ENCODE data around the gene MAP3K3. TPM values are rescaled to one million over a fixed set of nuclear protein-coding genes. Genes with fewer than 3 reads are reported as not detected.
A peak's percentile ranks its signal among the peaks of the same experiment; 100 is the strongest.

The MAP3K3 gene
- total RNA-seq, 1 donor from 2014 or later: 28.0 TPM

- H3K4me3 Mint-ChIP-seq: no peak overlapping the region
- DNase-seq (ENCODE audit: low read depth, low spot score): no peak
- no peaks in the 10 kb centered on the region for H3K27me3 Mint-ChIP-seq (ENCODE audit: low read depth)
- no peak for TF ChIP-seq CTCF (conservative IDR thresholded peaks at IDR 0.05)
- peaks cover 4% of the 10 kb centered on the region for H3K36me3 Mint-ChIP-seq (ENCODE audit: low read depth)
- H3K9me3 Mint-ChIP-seq: no peaks in the 10 kb centered on the region
- H3K4me1 Mint-ChIP-seq: peaks cover 4% of the 10 kb centered on the region
- H3K27ac Mint-ChIP-seq (ENCODE audit: unreplicated experiment): peak overlapping the region; percentile 92
Observed at GRCh38 chr17:63665527-63666214, 43.5 kb downstream of the MAP3K3 start.

- no peak for TF ChIP-seq CTCF (conservative IDR thresholded peaks at IDR 0.05)
- Mint-ChIP-seq H3K9me3 (no peaks in the 10 kb centered on the region), H3K27ac (ENCODE audit: unreplicated experiment) (no peak overlapping the region), H3K36me3 (ENCODE audit: low read depth) (no peaks in the 10 kb centered on the region), H3K4me1 (peaks cover 16% of the 10 kb centered on the region), H3K27me3 (ENCODE audit: low read depth) (no peaks in the 10 kb centered on the region), H3K4me3 (no peak overlapping the region)
- DNase-seq (ENCODE audit: low read depth, low spot score): no peak
Observed at GRCh38 chr17:63672856-63673255, 50.6 kb downstream of the MAP3K3 start.

- H3K9me3 Mint-ChIP-seq: no peaks in the 10 kb centered on the region
- H3K4me3 Mint-ChIP-seq: no peak overlapping the region
- H3K36me3 Mint-ChIP-seq (ENCODE audit: low read depth): no peaks in the 10 kb centered on the region
- H3K27ac Mint-ChIP-seq (ENCODE audit: unreplicated experiment): no peak overlapping the region
- no peak for DNase-seq (ENCODE audit: low read depth, low spot score)
- H3K27me3 Mint-ChIP-seq (ENCODE audit: low read depth): no peaks in the 10 kb centered on the region
- TF ChIP-seq CTCF (conservative IDR thresholded peaks at IDR 0.05): no peak
- H3K4me1 Mint-ChIP-seq: peaks cover 22% of the 10 kb centered on the region
Observed at GRCh38 chr17:63675231-63675606, 53.0 kb downstream of the MAP3K3 start.

DNA sequence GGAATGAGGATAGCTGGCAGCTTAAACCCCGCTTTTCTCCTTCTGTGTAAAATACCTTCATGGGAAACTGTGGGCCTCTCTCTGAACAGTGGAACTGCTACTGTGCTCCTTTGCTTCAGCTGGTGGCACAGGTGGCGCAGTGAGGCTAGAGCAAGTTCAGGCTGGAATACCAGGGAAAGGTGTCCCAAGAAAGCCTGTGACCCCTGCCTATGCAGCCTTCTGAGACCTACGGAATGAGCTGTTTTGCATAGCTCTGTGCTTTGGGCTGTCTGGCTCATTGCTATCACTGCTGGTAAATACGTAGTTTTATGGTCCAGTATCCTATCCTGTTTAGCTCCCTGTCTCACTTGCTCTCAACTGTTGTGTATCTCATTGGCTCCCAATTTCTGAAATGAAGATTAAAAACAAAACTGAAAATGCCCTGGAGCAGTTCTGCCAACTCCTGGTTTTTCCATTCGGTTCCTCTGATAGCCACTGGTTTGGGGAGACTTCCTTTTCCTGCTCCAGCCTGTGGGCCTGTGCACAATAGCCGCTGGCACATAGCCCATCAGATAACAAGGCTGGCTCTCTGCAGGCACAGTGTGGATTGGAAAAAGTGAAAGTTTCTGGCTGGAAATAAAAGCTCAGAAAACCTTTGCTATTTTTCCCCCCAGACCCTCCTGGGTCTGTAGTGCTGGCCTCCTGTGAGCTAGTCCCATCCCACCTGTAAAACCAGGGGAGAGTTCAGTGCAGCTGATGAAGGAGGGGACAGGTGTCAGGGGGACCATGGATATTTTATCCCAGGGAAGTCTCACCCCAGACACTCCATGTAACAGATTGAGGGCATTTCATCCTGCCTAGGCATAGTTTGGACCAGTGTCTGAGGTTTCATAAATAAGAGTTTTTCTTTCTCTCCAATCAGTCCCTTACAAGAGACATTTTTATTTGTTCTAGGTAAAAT lies 53.7 kb downstream of the MAP3K3 start:
- Mint-ChIP-seq H3K27ac (ENCODE audit: unreplicated experiment) (no peak overlapping the region), H3K27me3 (ENCODE audit: low read depth) (no peaks in the 10 kb centered on the region), H3K4me1 (peaks cover 26% of the 10 kb centered on the region), H3K4me3 (no peak overlapping the region), H3K36me3 (ENCODE audit: low read depth) (no peaks in the 10 kb centered on the region), H3K9me3 (no peaks in the 10 kb centered on the region)
- no peak for DNase-seq (ENCODE audit: low read depth, low spot score)
- no peak for TF ChIP-seq CTCF (conservative IDR thresholded peaks at IDR 0.05)

- no peak overlapping the region for H3K4me3 Mint-ChIP-seq
- H3K27ac Mint-ChIP-seq (ENCODE audit: unreplicated experiment): no peak overlapping the region
- no peaks in the 10 kb centered on the region for H3K36me3 Mint-ChIP-seq (ENCODE audit: low read depth)
- H3K9me3 Mint-ChIP-seq: no peaks in the 10 kb centered on the region
- H3K27me3 Mint-ChIP-seq (ENCODE audit: low read depth): no peaks in the 10 kb centered on the region
- H3K4me1 Mint-ChIP-seq: peaks cover 33% of the 10 kb centered on the region
- no peak for TF ChIP-seq CTCF (conservative IDR thresholded peaks at IDR 0.05)
- DNase-seq (ENCODE audit: low read depth, low spot score): no peak
Observed at GRCh38 chr17:63676584-63676983, 54.4 kb downstream of the MAP3K3 start.

Measured in neural crest cell (in vitro differentiated cells).